Epithelial cell of esophagus (primary cell): ENCODE data around the gene NTNG1.

ENCODE experiments used
- DNase-seq: peaks from one replicate; pipeline ENCODE4 v3.0.0; 2010; ENCODE audit warnings: low read depth
- H3K4me3 ChIP-seq: 2 replicates; pipeline ENCODE4 v1.5.1; 2011; ENCODE audit warnings: mild to moderate bottlenecking, low read length, control low read depth
- CTCF ChIP-seq: IDR thresholded peaks from 2 replicates; pipeline ENCODE4 v1.5.1; 2011; ENCODE audit warnings: low read depth, mild to moderate bottlenecking, low read length, control low read depth, inconsistent platforms; ENCODE audit not compliant: insufficient read depth; ENCODE audit errors: missing control alignments

The NTNG1 gene

GRCh38 chr1:107105914-107106313, 34.9 kb upstream of the NTNG1 start:
- no peak for DNase-seq
- no peak for TF ChIP-seq CTCF
- H3K4me3 ChIP-seq, result no peak overlapping the region

- no peak for DNase-seq
- no peak overlapping the region for H3K4me3 ChIP-seq
- no peak for TF ChIP-seq CTCF
These were observed 30.5 kb upstream of the NTNG1 start for GRCh38 chr1:107110326-107110725.

DNA sequence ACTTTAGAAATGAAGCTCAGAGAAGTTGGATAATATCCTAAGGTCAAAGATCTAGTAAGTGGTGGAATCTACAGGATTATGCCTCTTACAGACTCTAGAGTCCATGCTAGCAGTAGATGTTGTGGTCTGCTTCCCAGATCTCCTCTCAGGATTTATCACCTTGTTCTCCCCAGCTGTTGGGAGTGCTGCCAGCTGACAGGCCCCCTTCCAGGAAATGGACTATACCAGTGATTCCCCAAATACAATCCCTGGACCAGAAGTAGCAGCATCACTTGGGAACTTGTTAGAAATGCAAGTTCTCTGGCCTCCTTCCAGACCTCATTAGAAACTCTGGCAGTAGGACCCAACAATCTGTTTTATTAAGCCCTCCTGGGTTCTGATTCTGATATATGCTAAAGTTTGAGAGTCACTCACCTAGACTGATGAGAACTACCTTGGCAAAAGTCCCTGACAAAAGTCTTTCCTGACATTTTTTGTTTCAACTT, 24.5 kb upstream of the NTNG1 start:
- no peak for DNase-seq
- no peak for TF ChIP-seq CTCF
- H3K4me3 ChIP-seq, result no peak overlapping the region

GRCh38 chr1:107122225-107122624, 18.6 kb upstream of the NTNG1 start:
- H3K4me3 ChIP-seq, result no peak overlapping the region
- no peak for TF ChIP-seq CTCF
- no peak for DNase-seq

DNA sequence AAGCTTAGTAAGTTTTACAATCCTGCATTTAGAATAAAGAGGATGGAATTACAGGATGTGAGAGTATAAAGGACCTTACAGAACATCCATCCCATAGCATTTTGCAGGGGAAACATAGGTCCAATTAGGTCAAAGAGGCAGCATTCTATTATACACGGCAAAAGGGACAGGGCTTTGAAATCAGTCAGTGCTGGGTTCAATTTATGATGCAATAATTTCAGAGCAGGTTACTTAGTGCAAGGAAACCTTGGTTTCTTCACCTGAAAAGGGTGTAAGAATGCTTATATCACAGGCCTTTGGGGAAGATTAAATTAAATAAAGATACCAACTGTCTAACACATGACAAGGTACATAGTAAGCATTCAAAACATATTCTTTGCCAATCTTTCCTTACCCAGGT, 17.1 kb upstream of the NTNG1 start:
- DNase-seq, result no peak
- no peak overlapping the region for H3K4me3 ChIP-seq
- TF ChIP-seq CTCF, result no peak

DNA sequence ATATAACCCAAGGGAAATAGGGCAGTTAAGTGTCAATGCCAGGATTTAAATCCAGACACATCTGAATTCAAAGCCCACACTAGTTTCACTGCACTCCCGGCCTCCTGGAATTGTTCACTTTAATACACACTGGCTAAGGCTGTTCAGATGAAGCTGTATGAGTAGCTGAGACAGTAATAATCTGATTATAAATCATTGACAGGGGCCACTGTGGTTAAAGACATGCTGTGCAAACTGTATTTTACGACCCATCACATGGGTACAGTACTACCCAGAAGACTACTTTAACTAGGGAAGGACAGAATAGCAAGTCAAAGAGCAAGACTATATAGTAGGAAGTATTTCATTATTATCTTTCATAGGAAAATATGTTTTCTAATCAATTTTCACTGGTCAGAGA, 16.1 kb upstream of the NTNG1 start:
- no peak for DNase-seq
- no peak for TF ChIP-seq CTCF
- no peak overlapping the region for H3K4me3 ChIP-seq

GRCh38 chr1:107132195-107132594, 8.6 kb upstream of the NTNG1 start:
- no peak for DNase-seq

More at GRCh38 chr1:107132195-107132594, 8.6 kb upstream of the NTNG1 start:
- no peak for TF ChIP-seq CTCF
- H3K4me3 ChIP-seq, result no peak overlapping the region
